HepG2 (cell line): ENCODE data around the gene VPS37B. TPM values are rescaled to one million over a fixed set of nuclear protein-coding genes. Genes with fewer than 3 reads are reported as not detected.

ENCODE experiments used
- ARNT2 ChIP-seq: sonication (generic); formaldehyde crosslinking; IDR thresholded peaks from 2 replicates; pipeline ENCODE4 v1.8.0; 2022; ENCODE audit warnings: mild to moderate bottlenecking, low read depth, missing genetic modification reagents, moderate library complexity
- BRD4 ChIP-seq: sonication (generic); formaldehyde crosslinking; IDR thresholded peaks from 2 replicates; pipeline ENCODE4 v1.4.0; 2020; ENCODE audit warnings: missing genetic modification reagents
- CREB3 ChIP-seq: sonication (generic); formaldehyde crosslinking; IDR thresholded peaks from 2 replicates; pipeline ENCODE4 v1.5.0; 2020; ENCODE audit warnings: missing genetic modification reagents
- FOXC1 ChIP-seq: sonication (generic); formaldehyde crosslinking; IDR thresholded peaks from 2 replicates; pipeline ENCODE4 v1.8.0; 2022; ENCODE audit warnings: mild to moderate bottlenecking, missing genetic modification reagents, borderline replicate concordance
- HNF4G ChIP-seq, 2 experiments: sonication (generic) in 1 of 2; formaldehyde crosslinking in 1 of 2; IDR thresholded peaks; 2 replicates each; pipeline versions ENCODE4 v1.4.0 to v1.6.1; 2011 to 2020; ENCODE audit warnings: borderline replicate concordance in 2 of 2, low read depth in 2 of 2, mild to moderate bottlenecking in 2 of 2, low read length in 1 of 2, missing genetic modification reagents in 1 of 2, moderate library complexity in 1 of 2
- JDP2 ChIP-seq: sonication (generic); formaldehyde crosslinking; IDR thresholded peaks from 2 replicates; pipeline ENCODE4 v1.8.1; 2022; ENCODE audit warnings: missing genetic modification reagents, borderline replicate concordance
- MED8 ChIP-seq: sonication (generic); formaldehyde crosslinking; IDR thresholded peaks from 2 replicates; pipeline ENCODE4 v1.8.1; 2023; ENCODE audit warnings: mild to moderate bottlenecking, missing genetic modification reagents; ENCODE audit not compliant: insufficient replicate concordance
- MLLT10 ChIP-seq: sonication (generic); formaldehyde crosslinking; IDR thresholded peaks from 2 replicates; pipeline ENCODE4 v1.4.0; 2020; ENCODE audit warnings: missing genetic modification reagents
- MXI1 ChIP-seq: IDR thresholded peaks from 3 replicates; pipeline ENCODE4 v1.6.1; 2012; ENCODE audit warnings: low read depth, low read length, inconsistent platforms, borderline replicate concordance
- PHF8 ChIP-seq: sonication (generic); formaldehyde crosslinking; IDR thresholded peaks from 2 replicates; pipeline ENCODE4 v1.5.0; 2020; ENCODE audit warnings: missing genetic modification reagents
- SALL2 ChIP-seq: sonication (generic); formaldehyde crosslinking; IDR thresholded peaks from 2 replicates; pipeline ENCODE4 v1.8.1; 2023; ENCODE audit warnings: mild to moderate bottlenecking, missing genetic modification reagents, inconsistent platforms
- TBX2 ChIP-seq: sonication (generic); formaldehyde crosslinking; IDR thresholded peaks from 2 replicates; pipeline ENCODE4 v1.5.0; 2020; ENCODE audit warnings: missing genetic modification reagents, mild to moderate bottlenecking, borderline replicate concordance
- THAP7 ChIP-seq: sonication (generic); formaldehyde crosslinking; IDR thresholded peaks from 2 replicates; pipeline ENCODE4 v1.8.1; 2023; ENCODE audit warnings: mild to moderate bottlenecking, missing genetic modification reagents
- ZNF646 ChIP-seq: sonication (generic); formaldehyde crosslinking; IDR thresholded peaks from 2 replicates; pipeline ENCODE4 v1.9.0; 2021; ENCODE audit warnings: mild to moderate bottlenecking, missing genetic modification reagents
- ZNF687 ChIP-seq: sonication (generic); formaldehyde crosslinking; IDR thresholded peaks from 2 replicates; pipeline ENCODE4 v1.5.1; 2020; ENCODE audit warnings: mild to moderate bottlenecking, missing genetic modification reagents, moderate library complexity
- ZNF691 ChIP-seq: sonication (generic); formaldehyde crosslinking; IDR thresholded peaks from 2 replicates; pipeline ENCODE4 v1.4.0; 2020; ENCODE audit warnings: missing genetic modification reagents, low read depth, mild to moderate bottlenecking, borderline replicate concordance
- polyA plus RNA-seq, 8 experiments: library from polyadenylated mRNA; depleted of rRNA in 3 of 8; stranded (reverse) in 7 of 8; unstranded in 1 of 8; fragments of >200 nt; fragmentation: Illumina TruSeq in 4 of 8; extraction: Trizol in 4 of 8; gene quantifications; 2 replicates each; pipeline versions ENCODE4 v1.2.1 to v1.2.3, GENCODE V29; 2011 to 2016; ENCODE audit warnings: low read depth in 4 of 8, missing spikeins in 1 of 8, mixed read lengths in 1 of 8; ENCODE audit not compliant: insufficient read depth in 1 of 8
- total RNA-seq, 5 experiments: library from RNA; depleted of rRNA; stranded (reverse); fragments of >200 nt; fragmentation: Illumina TruSeq; extraction: Trizol; gene quantifications; 2 replicates each; pipeline ENCODE4 v1.2.3, GENCODE V29; 2016; ENCODE audit warnings: low read depth in 1 of 5

Gene VPS37B
- total and polyA plus RNA-seq, 2 of the 13 experiments (the other 11 are each of a cell fraction or from before 2014, with no cell fraction given) = 4.6 to 5.3 TPM

- TF ChIP-seq ZNF646 (CRISPR knock-in tag) (no peak), FOXC1 (CRISPR knock-in tag) (no peak), ZNF691 (CRISPR knock-in tag) (no peak), PHF8 (no peak), TBX2 (CRISPR knock-in tag) (no peak), MED8 (CRISPR knock-in tag) (no peak), SALL2 (no peak), BRD4 (CRISPR knock-in tag) (no peak), MLLT10 (CRISPR knock-in tag) (no peak), CREB3 (CRISPR knock-in tag) (no peak), MXI1 (no peak), ZNF687 (peak; percentile 62), HNF4G (IDR thresholded peaks at IDR 0.05; ENCODE audit: borderline replicate concordance, low read depth, low read length) (peak; percentile 85), HNF4G (CRISPR knock-in tag; IDR thresholded peaks at IDR 0.05; ENCODE audit: borderline replicate concordance, low read depth) (no peak), THAP7 (CRISPR knock-in tag) (no peak), ARNT2 (no peak), JDP2 (CRISPR knock-in tag) (no peak)
These were observed 29.5 kb downstream of the VPS37B start (continued) for GRCh38 chr12:122866379-122866778.
